Gastroesophageal sphincter (tissue), 4 donors: ENCODE measurements around the gene SDCBP2. TPM values are rescaled to one million over a fixed set of nuclear protein-coding genes. Genes with fewer than 3 reads are reported as not detected.

Source experiments
- ATAC-seq: fragments of 150-250 bp; one replicate; pipeline ENCODE4 v1.9.1; 2016; ENCODE audit warnings: mild to moderate bottlenecking, moderate library complexity
- H3K27ac ChIP-seq, 4 donors: fragments of 200-600 bp; sonication (generic) in 3 of 4; 1 replicate in 3 of 4; 2 replicates in 1 of 4; pipeline ENCODE4 v1.5.1; 2016 to 2019
- H3K27me3 ChIP-seq: fragments of 200-600 bp; sonication (generic); one replicate; pipeline ENCODE4 v1.5.1; 2019
- H3K36me3 ChIP-seq, 2 donors: fragments of 200-600 bp; sonication (generic); one replicate each; pipeline ENCODE4 v1.5.1; 2019; ENCODE audit warnings: control low read depth in 1 of 2
- H3K4me1 ChIP-seq, 3 donors: fragments of 200-600 bp; sonication (generic); 1 replicate in 2 of 3; 2 replicates in 1 of 3; pipeline ENCODE4 v1.5.1; 2016 to 2019; ENCODE audit warnings: control low read depth in 2 of 3
- H3K4me3 ChIP-seq, 2 donors: fragments of 200-600 bp; sonication (generic); one replicate each; pipeline ENCODE4 v1.5.1; 2019; ENCODE audit warnings: mild to moderate bottlenecking in 1 of 2, moderate library complexity in 1 of 2
- H3K9me3 ChIP-seq, 3 donors: fragments of 200-600 bp; sonication (generic); one replicate each; pipeline ENCODE4 v1.5.1; 2017 to 2019; ENCODE audit warnings: control low read depth in 2 of 3
- CTCF ChIP-seq, 4 experiments: fragments of 200-600 bp in 2 of 4; fragments of 450-650 bp in 2 of 4; sonication (generic) in 1 of 4; IDR thresholded peaks; one replicate each; pipeline ENCODE4 v1.5.1; 2017 to 2019; ENCODE audit warnings: antibody characterized with exemption in 4 of 4, mild to moderate bottlenecking in 2 of 4, moderate library complexity in 2 of 4
- EP300 ChIP-seq: sonication (generic); formaldehyde crosslinking; IDR thresholded peaks from one replicate; pipeline ENCODE4 v1.6.1; 2017; ENCODE audit warnings: antibody characterized with exemption, mild to moderate bottlenecking
- POLR2A ChIP-seq, 2 donors: fragments of 450-650 bp; IDR thresholded peaks; one replicate each; pipeline ENCODE4 v1.6.1; 2017; ENCODE audit warnings: antibody characterized with exemption in 2 of 2, mild to moderate bottlenecking in 2 of 2, moderate library complexity in 1 of 2
- POLR2AphosphoS5 ChIP-seq: sonication (generic); formaldehyde crosslinking; IDR thresholded peaks from one replicate; pipeline ENCODE4 v1.6.1; 2017; ENCODE audit warnings: antibody characterized with exemption
- WGBS, 2 donors: methylation state at CpG; one replicate each; pipeline ENCODE4 v1.1.5; 2018; ENCODE audit warnings: low coverage in 1 of 2; 5-methylcytosine and 5-hydroxymethylcytosine counted together
- total RNA-seq, 4 donors: library from RNA; depleted of rRNA; stranded (reverse); fragments of >200 nt; gene quantifications; one replicate each; pipeline ENCODE4 v1.1.0, GENCODE V29; 2016

SDCBP2 gene
- total RNA-seq, 4 donors from 2014 or later, result 1.6 to 17.5 (median 3.5) TPM

GRCh38 chr20:1376408-1377270 lies 47.7 kb upstream of the SDCBP2 start:
- Histone ChIP-seq H3K36me3 (peaks cover 0 to 20% of the 10 kb centered on the region in 2 donors), H3K27me3 (no peaks in the 10 kb centered on the region), H3K9me3 (no peaks in the 10 kb centered on the region), H3K4me3 (no peak overlapping the region), H3K4me1 (peaks cover 11 to 95% (median 33%) of the 10 kb centered on the region in 3 donors), H3K27ac (peak overlapping the region in 3 of 4 donors; percentile 18 to 59 (median 21))
- no peak for TF ChIP-seq CTCF (IDR thresholded peaks at IDR 0.05)
- no peak for TF ChIP-seq EP300
- no peak for TF ChIP-seq POLR2A (IDR thresholded peaks at IDR 0.05)
- no peak for TF ChIP-seq POLR2AphosphoS5
- WGBS, 2 donors, result 50 to 65% methylated on average over 7 of the region's 7 CpGs
- no peak for ATAC-seq

GRCh38 chr20:1376007-1376406 lies 47.1 kb upstream of the SDCBP2 start:
- Histone ChIP-seq H3K27ac (peak overlapping the region in 2 of 4 donors; percentile 17 to 59), H3K27me3 (no peaks in the 10 kb centered on the region), H3K4me3 (no peak overlapping the region), H3K36me3 (peaks cover 0 to 26% of the 10 kb centered on the region in 2 donors), H3K4me1 (peaks cover 11 to 95% (median 33%) of the 10 kb centered on the region in 3 donors), H3K9me3 (no peaks in the 10 kb centered on the region)
- TF ChIP-seq CTCF (IDR thresholded peaks at IDR 0.05) (no peak), EP300 (no peak), POLR2AphosphoS5 (no peak), POLR2A (IDR thresholded peaks at IDR 0.05) (no peak)
- 100% methylated on average over 1 of the region's 1 CpG; no CpG with 5 or more reads in 1 of the 2 donors for WGBS, 2 donors
- no peak for ATAC-seq

GRCh38 chr20:1375515-1375914 lies 46.6 kb upstream of the SDCBP2 start:
- no peaks in the 10 kb centered on the region for H3K9me3 ChIP-seq
- H3K4me1 ChIP-seq, result peaks cover 11 to 95% (median 36%) of the 10 kb centered on the region in 3 donors
- WGBS, 2 donors, result 57 to 68% methylated on average over 6 to 8 of the region's 8 CpGs
- H3K4me3 ChIP-seq, result no peak overlapping the region
- no peaks in the 10 kb centered on the region for H3K27me3 ChIP-seq
- H3K36me3 ChIP-seq, result peaks cover 0 to 30% of the 10 kb centered on the region in 2 donors
- H3K27ac ChIP-seq, result peak overlapping the region in 2 of 4 donors; percentile 17 to 59
- TF ChIP-seq CTCF (IDR thresholded peaks at IDR 0.05) (no peak), POLR2A (IDR thresholded peaks at IDR 0.05) (no peak), EP300 (no peak), POLR2AphosphoS5 (no peak)
- ATAC-seq, result no peak

GRCh38 chr20:1374246-1374645 lies 45.3 kb upstream of the SDCBP2 start:
- WGBS, 2 donors, result 38 to 60% methylated on average over 1 to 2 of the region's 2 CpGs
- peak; percentile 43 for ATAC-seq
- peaks cover 10 to 92% (median 39%) of the 10 kb centered on the region in 3 donors for H3K4me1 ChIP-seq
- H3K27me3 ChIP-seq, result no peaks in the 10 kb centered on the region
- peak in 2 of 4 experiments; percentile 5 to 9 for TF ChIP-seq CTCF (IDR thresholded peaks at IDR 0.05)
- TF ChIP-seq EP300, result no peak
- TF ChIP-seq POLR2A (IDR thresholded peaks at IDR 0.05), result no peak
- peak; percentile 18 for TF ChIP-seq POLR2AphosphoS5
- peak overlapping the region in 3 of 4 donors; percentile 34 to 59 (median 50) for H3K27ac ChIP-seq
- H3K4me3 ChIP-seq, result no peak overlapping the region
- no peaks in the 10 kb centered on the region for H3K9me3 ChIP-seq
- H3K36me3 ChIP-seq, result peaks cover 0 to 39% of the 10 kb centered on the region in 2 donors
